Osteoblast (primary cell): ENCODE measurements around the gene PEX13. TPM values are rescaled to one million over a fixed set of nuclear protein-coding genes. Genes with fewer than 3 reads are reported as not detected.

ENCODE experiments used
- DNase-seq: peaks from one replicate; pipeline ENCODE4 v3.0.0; 2011; ENCODE audit warnings: low spot score, mixed read lengths; ENCODE audit not compliant: insufficient read length; ENCODE audit errors: missing footprints
- H2AFZ ChIP-seq: 2 replicates; pipeline ENCODE4 v1.6.0; 2011; ENCODE audit warnings: mild to moderate bottlenecking, low read length
- H3K27ac ChIP-seq: 2 replicates; pipeline ENCODE4 v1.5.1; 2011; ENCODE audit warnings: mild to moderate bottlenecking, low read depth, low read length, moderate library complexity
- H3K27me3 ChIP-seq: 2 replicates; pipeline ENCODE4 v1.6.0; 2012; ENCODE audit warnings: mild to moderate bottlenecking, control low read depth, inconsistent platforms, low read length, moderate library complexity; ENCODE audit not compliant: insufficient read depth
- H3K36me3 ChIP-seq: 2 replicates; pipeline ENCODE4 v1.5.1; 2011; ENCODE audit warnings: mild to moderate bottlenecking, low read length, control low read depth, moderate library complexity; ENCODE audit not compliant: insufficient read depth
- H3K4me1 ChIP-seq: 2 replicates; pipeline ENCODE4 v1.5.1; 2011; ENCODE audit warnings: mild to moderate bottlenecking, low read length, control low read depth, moderate library complexity; ENCODE audit not compliant: insufficient read depth
- H3K4me2 ChIP-seq: 2 replicates; pipeline ENCODE4 v1.6.0; 2011; ENCODE audit warnings: mild to moderate bottlenecking, low read length; ENCODE audit not compliant: insufficient read depth
- H3K4me3 ChIP-seq: fragments of 200-600 bp; sonication (generic); 3 replicates; pipeline ENCODE4 v1.5.1; 2012; ENCODE audit warnings: mild to moderate bottlenecking, low read length, inconsistent platforms; ENCODE audit not compliant: insufficient read depth
- H3K79me2 ChIP-seq: 2 replicates; pipeline ENCODE4 v1.6.0; 2012; ENCODE audit warnings: mild to moderate bottlenecking, low read length, control low read depth, inconsistent platforms; ENCODE audit not compliant: insufficient read depth
- H3K9me3 ChIP-seq: 2 replicates; pipeline ENCODE4 v1.5.1; 2011; ENCODE audit warnings: low read depth, low read length, control low read depth
- H4K20me1 ChIP-seq: 2 replicates; pipeline ENCODE4 v1.6.0; 2012; ENCODE audit warnings: mild to moderate bottlenecking, low read length, control low read depth; ENCODE audit not compliant: insufficient read depth
- CTCF ChIP-seq: IDR thresholded peaks from 2 replicates; pipeline ENCODE4 v1.5.1; 2011; ENCODE audit warnings: mild to moderate bottlenecking, low read depth, low read length, moderate library complexity; ENCODE audit errors: extremely low read depth
- total RNA-seq: library from RNA; depleted of rRNA; stranded (reverse); fragments of >200 nt; gene quantifications from 2 replicates; pipeline ENCODE4 v1.2.3, GENCODE V29; 2012

The PEX13 gene
- total RNA-seq, 1 donor = 34.0 TPM

- no peak overlapping the region for H3K4me2 ChIP-seq
These were observed 42.9 kb upstream of the PEX13 start for GRCh38 chr2:60974652-60975051.

GRCh38 chr2:60976256-60976850 lies 41.2 kb upstream of the PEX13 start:
- Histone ChIP-seq H3K36me3 (no peaks in the 10 kb centered on the region), H3K4me1 (no peaks in the 10 kb centered on the region), H3K4me3 (no peak overlapping the region), H2AFZ (no peak overlapping the region), H3K4me2 (no peak overlapping the region), H3K27ac (no peak overlapping the region), H4K20me1 (no peaks in the 10 kb centered on the region), H3K79me2 (no peaks in the 10 kb centered on the region), H3K9me3 (no peaks in the 10 kb centered on the region), H3K27me3 (no peaks in the 10 kb centered on the region)
- TF ChIP-seq CTCF = no peak
- DNase-seq = no peak

More at GRCh38 chr2:60974652-60975051, 42.9 kb upstream of the PEX13 start:
- Histone ChIP-seq H3K36me3 (no peaks in the 10 kb centered on the region), H3K4me1 (no peaks in the 10 kb centered on the region), H3K27me3 (no peaks in the 10 kb centered on the region), H3K27ac (no peak overlapping the region), H2AFZ (no peak overlapping the region), H3K4me3 (no peak overlapping the region), H3K9me3 (no peaks in the 10 kb centered on the region), H3K79me2 (no peaks in the 10 kb centered on the region), H4K20me1 (no peaks in the 10 kb centered on the region)
- DNase-seq = no peak
- TF ChIP-seq CTCF = no peak

DNA sequence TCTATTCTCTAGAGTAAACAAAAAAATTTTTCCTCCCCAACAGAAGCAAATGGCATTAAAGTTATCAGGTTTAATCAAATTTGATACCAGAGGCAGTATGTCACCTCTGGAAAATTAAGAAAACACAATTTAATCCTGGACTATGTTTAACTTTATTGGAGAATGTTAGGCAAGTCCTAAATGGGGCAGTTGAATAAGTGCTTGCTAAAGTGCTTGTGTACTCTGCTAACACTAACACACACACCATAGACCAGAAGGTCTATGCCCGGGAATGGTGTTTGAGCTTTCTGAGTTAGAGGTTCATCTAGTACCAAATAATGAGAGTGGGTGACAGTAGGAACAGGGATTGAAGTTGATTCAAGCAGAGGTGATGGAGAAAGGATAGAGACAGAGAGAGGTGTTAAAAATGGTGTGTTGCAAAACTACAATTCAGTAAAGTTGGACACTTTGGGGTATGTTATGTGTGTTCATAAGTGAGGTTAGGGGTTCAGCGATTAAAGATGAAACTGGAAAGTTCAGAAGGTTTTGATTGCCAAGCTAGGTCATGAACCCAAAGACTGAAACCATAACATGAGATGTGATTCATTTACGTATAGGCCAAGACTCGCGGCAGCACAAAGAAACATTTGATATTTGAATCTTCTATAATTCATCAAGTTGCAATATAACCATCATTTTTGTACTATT lies 40.5 kb upstream of the PEX13 start:
- H3K4me1 ChIP-seq = no peaks in the 10 kb centered on the region
- H2AFZ ChIP-seq = no peak overlapping the region
- no peaks in the 10 kb centered on the region for H4K20me1 ChIP-seq
- H3K9me3 ChIP-seq = no peaks in the 10 kb centered on the region
- no peak for TF ChIP-seq CTCF
- H3K4me2 ChIP-seq = no peak overlapping the region
- H3K79me2 ChIP-seq = no peaks in the 10 kb centered on the region
- DNase-seq = peak; percentile 43
- no peaks in the 10 kb centered on the region for H3K27me3 ChIP-seq
- H3K4me3 ChIP-seq = no peak overlapping the region
- H3K36me3 ChIP-seq = no peaks in the 10 kb centered on the region
- H3K27ac ChIP-seq = no peak overlapping the region

- H2AFZ ChIP-seq = no peak overlapping the region
- no peak for TF ChIP-seq CTCF
- no peaks in the 10 kb centered on the region for H3K9me3 ChIP-seq
- H3K4me1 ChIP-seq = no peaks in the 10 kb centered on the region
- no peaks in the 10 kb centered on the region for H3K36me3 ChIP-seq
- H3K27ac ChIP-seq = no peak overlapping the region
- DNase-seq = no peak
- H4K20me1 ChIP-seq = no peaks in the 10 kb centered on the region
- H3K79me2 ChIP-seq = no peaks in the 10 kb centered on the region
- no peak overlapping the region for H3K4me2 ChIP-seq
- H3K27me3 ChIP-seq = no peaks in the 10 kb centered on the region
- no peak overlapping the region for H3K4me3 ChIP-seq
These were observed 40.0 kb upstream of the PEX13 start for GRCh38 chr2:60977562-60977895.
